Activated T-cell treated with anti-CD3 and anti-CD28 coated beads, Interleukin-2, amount 50 U/mL, for 4 hours (primary cell): ENCODE measurements around the gene ADARB1. TPM values are rescaled to one million over a fixed set of nuclear protein-coding genes. Genes with fewer than 3 reads are reported as not detected.
"Not testable (repeated sequence)": the region's sequence is repeated elsewhere in the genome, so short reads cannot be mapped to it uniquely, and the experiment has no call there.

Experiments used
- ATAC-seq, 2 donors: fragments of 200-7000 bp; cut with Tn5 transposase; one replicate each; pipeline ENCODE4 v1.10.0; 2021
- DNase-seq: peaks from one replicate; pipeline ENCODE4 v3.0.0-alpha.2; 2020
- H3K27me3 Mint-ChIP-seq: one replicate; pipeline ENCODE4 v1.8.0; 2021; ENCODE audit warnings: low read depth, mixed read lengths
- H3K36me3 Mint-ChIP-seq: one replicate; pipeline ENCODE4 v1.8.0; 2022; ENCODE audit warnings: mixed read lengths; ENCODE audit not compliant: insufficient read depth
- H3K4me1 Mint-ChIP-seq: one replicate; pipeline ENCODE4 v1.8.0; 2021; ENCODE audit warnings: low read depth, mixed read lengths
- H3K4me3 Mint-ChIP-seq: one replicate; pipeline ENCODE4 v1.8.0; 2021; ENCODE audit warnings: mild to moderate bottlenecking, moderate library complexity, mixed read lengths
- H3K9me3 Mint-ChIP-seq: one replicate; pipeline ENCODE4 v1.8.0; 2021; ENCODE audit warnings: mixed read lengths
- total RNA-seq, 3 donors: library from RNA; stranded (reverse); gene quantifications; one replicate each; pipeline ENCODE4 v1.2.1, GENCODE V29; 2021

ADARB1 gene
- total RNA-seq, 3 donors from 2014 or later, result 28.1 to 32.9 (median 30.9) TPM

- Mint-ChIP-seq H3K36me3 (peaks cover 4% of the 10 kb centered on the region), H3K27me3 (no peaks in the 10 kb centered on the region), H3K9me3 (no peaks in the 10 kb centered on the region), H3K4me1 (peaks cover 40% of the 10 kb centered on the region), H3K4me3 (no peak overlapping the region)
- ATAC-seq (no peak), DNase-seq (no peak)
These were observed 53.6 kb downstream of the ADARB1 start for GRCh38 chr21:45127937-45128336.

DNA sequence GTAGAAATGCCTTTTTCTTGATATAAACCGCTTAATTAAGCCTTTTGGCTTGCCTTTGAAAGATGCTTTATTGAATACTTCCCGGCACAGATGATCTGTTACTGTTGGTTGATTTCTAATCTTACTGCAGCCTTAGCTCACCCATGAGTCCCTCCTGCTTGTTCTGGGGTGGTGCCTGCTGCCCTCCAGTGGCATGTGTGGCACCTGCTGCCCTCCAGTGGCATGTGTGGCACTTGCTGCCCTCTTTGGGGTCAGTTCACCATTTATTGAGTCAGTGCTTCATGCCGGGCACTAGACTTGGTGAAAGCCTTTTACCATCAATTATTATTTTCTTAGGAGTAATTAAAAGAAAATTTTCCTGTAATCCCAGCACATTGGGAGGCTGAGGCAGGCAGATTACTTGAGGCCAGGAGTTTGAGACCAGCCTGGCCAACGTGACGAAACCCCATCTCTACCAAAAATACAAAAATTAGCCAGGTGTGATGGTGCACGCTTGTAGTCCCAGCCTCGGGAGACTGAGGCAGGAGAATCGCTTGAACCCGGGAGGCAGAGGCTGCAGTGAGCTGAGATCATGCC is 54.3 kb downstream of the ADARB1 start:
- Mint-ChIP-seq H3K4me1 (peaks cover 40% of the 10 kb centered on the region), H3K27me3 (no peaks in the 10 kb centered on the region), H3K36me3 (peaks cover 4% of the 10 kb centered on the region), H3K9me3 (no peaks in the 10 kb centered on the region), H3K4me3 (no peak overlapping the region)
- ATAC-seq (peak; percentile 83 to 96), DNase-seq (peak; percentile 73)

DNA sequence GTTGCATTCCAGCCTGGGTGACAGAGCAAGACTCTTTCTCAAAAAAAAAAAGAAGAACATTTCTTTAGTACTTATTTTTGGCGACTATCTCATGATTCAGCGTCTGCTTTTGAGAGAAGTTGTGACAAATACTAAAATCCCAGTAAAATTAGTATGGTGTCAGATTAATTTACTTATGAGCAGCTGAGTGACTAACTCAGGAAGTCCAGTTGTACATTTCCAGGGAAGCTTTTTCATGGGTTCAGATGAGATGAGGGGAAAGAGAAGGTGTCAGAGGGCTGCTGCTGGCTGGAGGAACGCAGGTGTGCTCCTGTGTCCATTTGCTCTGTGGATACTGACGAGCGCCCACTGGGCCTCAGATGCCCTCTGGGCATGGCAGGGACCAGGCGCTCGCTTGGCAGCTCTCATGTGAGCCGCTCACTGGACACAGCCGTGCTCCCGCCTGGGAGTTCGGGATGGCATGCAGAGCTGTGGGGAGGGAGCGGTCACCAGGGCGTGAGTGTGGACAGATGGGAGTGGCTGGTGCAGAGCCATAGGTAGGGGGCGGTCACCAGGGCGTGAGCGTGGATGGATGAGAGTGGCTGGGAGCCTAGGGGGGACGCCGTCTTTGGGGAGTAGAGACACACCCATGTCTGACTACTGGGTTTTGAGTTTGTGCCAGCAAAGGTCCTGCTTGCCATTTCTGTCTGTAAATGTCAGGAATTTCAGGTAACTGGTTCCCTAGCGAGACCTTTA is 55.0 kb downstream of the ADARB1 start:
- Mint-ChIP-seq H3K4me3 (no peak overlapping the region), H3K27me3 (no peaks in the 10 kb centered on the region), H3K36me3 (peaks cover 4% of the 10 kb centered on the region), H3K4me1 (peaks cover 36% of the 10 kb centered on the region), H3K9me3 (no peaks in the 10 kb centered on the region)
- ATAC-seq (no peak), DNase-seq (no peak)

DNA sequence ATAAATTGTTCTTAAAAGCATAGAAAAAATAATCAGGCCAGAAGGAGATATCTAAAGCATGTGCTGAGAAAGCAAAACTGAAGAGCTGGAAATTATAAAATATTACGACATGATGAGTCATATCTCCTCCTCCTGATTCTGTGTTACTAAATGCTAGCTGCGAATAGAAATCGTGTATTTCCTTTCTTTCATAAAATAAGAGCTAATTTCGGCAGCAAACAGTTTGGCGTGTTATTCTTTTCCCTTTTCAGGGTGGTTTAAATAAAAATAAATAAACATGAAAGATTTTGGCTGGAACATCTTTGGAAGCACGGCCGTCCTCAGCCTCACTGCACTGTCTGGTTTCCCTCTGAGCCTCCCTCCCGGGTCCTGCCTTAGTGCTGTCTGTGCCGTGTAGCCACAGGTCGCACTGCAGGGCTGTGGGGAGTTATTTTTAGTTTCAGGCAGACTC is 56.0 kb downstream of the ADARB1 start:
- Mint-ChIP-seq H3K27me3 (no peaks in the 10 kb centered on the region), H3K4me1 (peaks cover 30% of the 10 kb centered on the region), H3K4me3 (no peak overlapping the region), H3K36me3 (peaks cover 8% of the 10 kb centered on the region), H3K9me3 (no peaks in the 10 kb centered on the region)
- ATAC-seq (peak in 1 of 2 donors; percentile 61), DNase-seq (no peak)

- Mint-ChIP-seq H3K4me1 (peaks cover 25% of the 10 kb centered on the region), H3K9me3 (no peaks in the 10 kb centered on the region), H3K36me3 (peaks cover 5% of the 10 kb centered on the region), H3K4me3 (no peak overlapping the region), H3K27me3 (no peaks in the 10 kb centered on the region)
- ATAC-seq, result no peak
- DNase-seq, result no peak
These were observed 57.2 kb downstream of the ADARB1 start for GRCh38 chr21:45131537-45131999.

DNA sequence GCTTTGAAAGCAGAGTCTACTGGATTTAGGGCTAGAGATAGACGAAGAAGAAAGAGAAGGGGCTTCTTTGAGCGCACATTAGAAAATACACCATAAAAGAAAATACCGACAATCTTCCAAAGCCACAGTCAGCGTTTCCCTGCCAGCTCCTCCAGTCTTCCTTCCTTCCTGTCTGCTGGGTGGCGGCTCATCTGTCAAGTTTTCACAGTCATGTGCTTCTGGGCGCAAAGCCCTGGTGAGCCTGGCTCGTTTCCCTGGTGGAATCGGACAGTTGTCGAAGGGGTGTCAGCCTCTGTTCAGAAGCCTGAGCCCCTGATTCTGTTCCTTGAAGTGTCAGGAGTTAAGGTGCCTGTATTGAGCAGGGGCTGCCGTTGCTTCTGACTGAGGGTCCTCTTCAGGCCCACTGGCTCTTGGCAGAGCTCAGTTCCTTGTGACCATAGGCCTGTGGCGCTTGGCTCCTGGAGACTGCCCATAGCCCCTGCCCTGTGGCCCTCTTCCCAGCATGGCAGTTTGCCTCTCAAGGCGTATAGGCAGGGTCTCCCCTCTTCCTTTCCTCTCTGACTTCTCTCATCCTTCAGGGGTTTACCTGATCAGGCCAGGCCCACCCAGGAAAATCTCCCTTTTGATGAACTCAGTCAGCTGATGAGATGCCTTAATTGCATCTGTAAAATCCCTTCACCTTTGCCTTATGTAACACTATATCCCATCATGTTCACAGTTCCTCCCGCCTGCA is 58.6 kb downstream of the ADARB1 start:
- Mint-ChIP-seq H3K36me3 (peaks cover 3% of the 10 kb centered on the region), H3K4me3 (no peak overlapping the region), H3K9me3 (no peaks in the 10 kb centered on the region), H3K27me3 (no peaks in the 10 kb centered on the region), H3K4me1 (peaks cover 27% of the 10 kb centered on the region)
- ATAC-seq (no peak), DNase-seq (no peak)

DNA sequence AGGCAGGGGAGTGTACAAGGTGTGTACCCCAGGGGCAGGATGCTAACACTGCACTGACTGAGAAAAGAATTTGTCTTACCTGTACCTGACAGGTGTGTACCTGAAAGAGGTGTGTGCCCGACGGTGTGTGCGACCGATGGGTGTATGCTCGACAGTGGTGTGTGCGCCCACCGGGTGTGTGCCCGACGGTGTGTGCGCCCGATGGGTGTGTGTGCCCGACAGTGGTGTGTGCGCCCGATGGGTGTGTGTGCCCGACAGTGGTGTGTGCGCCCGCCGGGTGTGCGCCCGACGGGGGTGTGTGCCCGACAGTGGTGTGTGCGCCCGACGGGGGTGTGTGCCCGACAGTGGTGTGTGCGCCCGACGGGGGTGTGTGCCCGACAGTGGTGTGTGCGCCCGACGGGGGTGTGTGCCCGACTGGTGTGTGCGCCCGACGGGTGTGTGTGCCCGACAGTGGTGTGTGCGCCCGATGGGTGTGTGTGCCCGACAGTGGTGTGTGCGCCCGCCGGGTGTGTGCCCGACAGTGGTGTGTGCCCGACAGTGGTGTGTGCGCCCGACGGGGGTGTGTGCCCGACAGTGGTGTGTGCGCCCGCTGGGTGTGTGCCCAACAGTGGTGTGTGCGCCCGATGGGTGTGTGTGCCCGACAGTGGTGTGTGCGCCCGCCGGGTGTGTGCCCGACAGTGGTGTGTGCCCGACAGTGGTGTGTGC is 59.3 kb downstream of the ADARB1 start:
- not testable (repeated sequence) for H3K4me3 Mint-ChIP-seq, H3K36me3 Mint-ChIP-seq, H3K9me3 Mint-ChIP-seq, DNase-seq, H3K27me3 Mint-ChIP-seq, ATAC-seq
- peaks cover 21% of the 10 kb centered on the region for H3K4me1 Mint-ChIP-seq

DNA sequence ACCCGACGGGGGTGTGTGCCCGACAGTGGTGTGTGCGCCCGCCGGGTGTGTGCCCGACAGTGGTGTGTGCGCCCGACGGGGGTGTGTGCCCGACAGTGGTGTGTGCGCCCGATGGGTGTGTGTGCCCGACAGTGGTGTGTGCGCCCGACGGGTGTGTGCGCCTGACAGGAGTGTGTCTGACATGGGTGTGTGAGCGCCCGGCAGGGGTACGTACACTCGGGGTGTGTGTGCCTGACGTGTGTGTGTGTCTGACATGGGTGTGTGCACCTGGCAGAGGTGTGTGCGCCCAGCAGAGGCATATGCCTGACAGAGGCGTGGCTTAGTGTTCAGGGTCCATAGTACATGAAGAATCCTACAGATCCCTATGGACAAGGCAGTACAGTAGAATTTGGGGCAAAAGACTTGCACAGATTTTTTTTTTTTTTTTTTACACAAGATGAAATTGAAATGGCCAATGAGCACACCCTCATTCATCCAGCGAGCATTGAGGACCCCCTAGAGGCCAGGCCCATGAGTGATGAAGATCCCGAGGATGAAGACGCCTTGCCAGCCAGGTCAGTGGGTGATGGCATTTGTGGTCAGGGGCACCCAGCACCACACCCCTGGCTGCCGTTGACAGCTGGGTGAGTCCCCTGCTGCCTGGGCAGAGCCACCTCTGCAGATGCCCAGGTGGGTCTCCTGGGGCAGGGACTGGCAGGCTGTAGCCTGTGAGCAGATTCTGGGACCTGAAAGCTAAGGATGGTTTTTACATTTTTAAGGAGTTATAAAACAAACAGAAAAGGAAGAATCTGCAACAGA is 60.1 kb downstream of the ADARB1 start:
- no peak for ATAC-seq
- H3K27me3 Mint-ChIP-seq, result no peaks in the 10 kb centered on the region
- peaks cover 3% of the 10 kb centered on the region for H3K36me3 Mint-ChIP-seq
- no peaks in the 10 kb centered on the region for H3K9me3 Mint-ChIP-seq
- no peak for DNase-seq
- no peak overlapping the region for H3K4me3 Mint-ChIP-seq
- peaks cover 19% of the 10 kb centered on the region for H3K4me1 Mint-ChIP-seq

- ATAC-seq (no peak), DNase-seq (no peak)
- Mint-ChIP-seq H3K4me3 (no peak overlapping the region), H3K36me3 (peaks cover 4% of the 10 kb centered on the region), H3K4me1 (peaks cover 15% of the 10 kb centered on the region), H3K27me3 (no peaks in the 10 kb centered on the region), H3K9me3 (no peaks in the 10 kb centered on the region)
These were observed 60.7 kb downstream of the ADARB1 start for GRCh38 chr21:45135122-45135521.

DNA sequence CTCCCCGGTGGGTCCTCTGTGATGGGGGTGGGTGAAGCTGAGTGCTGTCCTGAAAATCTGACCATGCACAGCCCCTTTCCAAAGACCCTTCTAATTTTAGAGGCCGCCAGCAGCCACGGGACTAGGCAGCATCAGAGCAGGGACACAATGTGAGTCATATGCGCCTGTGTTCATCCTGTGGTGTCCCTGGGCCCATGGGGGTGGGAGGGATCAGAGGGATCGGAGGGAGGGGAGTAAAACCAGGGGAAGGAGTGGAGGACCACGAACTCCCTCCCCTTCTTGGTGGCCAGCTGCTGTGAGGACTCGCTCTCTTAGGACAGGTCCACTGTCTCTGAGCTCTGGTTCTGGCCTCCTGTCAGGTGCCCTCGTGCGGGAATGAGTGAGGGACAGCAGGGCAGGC is 61.5 kb downstream of the ADARB1 start:
- ATAC-seq (no peak), DNase-seq (no peak)
- peaks cover 8% of the 10 kb centered on the region for H3K36me3 Mint-ChIP-seq
- no peaks in the 10 kb centered on the region for H3K27me3 Mint-ChIP-seq
- peaks cover 17% of the 10 kb centered on the region for H3K4me1 Mint-ChIP-seq
- H3K9me3 Mint-ChIP-seq, result no peaks in the 10 kb centered on the region
- no peak overlapping the region for H3K4me3 Mint-ChIP-seq

- ATAC-seq (no peak), DNase-seq (no peak)
- Mint-ChIP-seq H3K9me3 (no peaks in the 10 kb centered on the region), H3K4me1 (peaks cover 17% of the 10 kb centered on the region), H3K27me3 (no peaks in the 10 kb centered on the region), H3K4me3 (no peak overlapping the region), H3K36me3 (peaks cover 8% of the 10 kb centered on the region)
These were observed 62.1 kb downstream of the ADARB1 start for GRCh38 chr21:45136500-45136899.

GRCh38 chr21:45136927-45137611 is 62.7 kb downstream of the ADARB1 start:
- Mint-ChIP-seq H3K36me3 (peaks cover 8% of the 10 kb centered on the region), H3K4me3 (no peak overlapping the region), H3K9me3 (no peaks in the 10 kb centered on the region), H3K4me1 (peaks cover 16% of the 10 kb centered on the region), H3K27me3 (no peaks in the 10 kb centered on the region)
- ATAC-seq (peak; percentile 60 to 71), DNase-seq (peak; percentile 58)

DNA sequence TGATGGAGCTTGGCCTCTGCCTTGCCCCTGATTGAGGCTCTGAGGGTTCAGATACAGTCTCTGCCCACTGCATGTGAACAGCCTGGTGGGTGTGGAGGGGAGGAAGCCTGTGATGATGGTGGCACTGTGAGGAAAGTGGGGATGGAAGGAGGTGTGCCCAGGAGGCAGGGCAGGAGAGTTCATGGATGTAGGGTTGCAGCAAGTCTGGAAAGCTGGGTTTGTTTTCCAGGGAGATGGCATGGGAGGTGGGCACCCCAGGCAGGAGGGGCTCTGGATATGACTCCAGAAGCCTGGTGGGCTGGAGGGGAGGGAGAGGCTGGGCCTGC is 63.2 kb downstream of the ADARB1 start:
- no peak for ATAC-seq

More for the DNA sequence above, 63.2 kb downstream of the ADARB1 start:
- no peaks in the 10 kb centered on the region for H3K9me3 Mint-ChIP-seq
- H3K4me1 Mint-ChIP-seq, result peaks cover 14% of the 10 kb centered on the region
- H3K36me3 Mint-ChIP-seq, result peaks cover 8% of the 10 kb centered on the region
- H3K27me3 Mint-ChIP-seq, result no peaks in the 10 kb centered on the region
- H3K4me3 Mint-ChIP-seq, result no peak overlapping the region
- no peak for DNase-seq
